NCI-H82 treated with DMSO at 0.1 percent for 48 hours (cell line): ENCODE measurements around the gene AKR1D1.
"Not testable (repeated sequence)": the region's sequence is repeated elsewhere in the genome, so short reads cannot be mapped to it uniquely, and the experiment has no call there.

ENCODE experiments used
- DNase-seq: peaks from one replicate; lab custom pipeline; 2025; ENCODE audit not compliant: unreplicated experiment; lab: John Stamatoyannopoulos, UW

AKR1D1 gene

GRCh38 chr7:138072726-138073125, 3.5 kb upstream of the AKR1D1 start:
- no peak for DNase-seq

- DNase-seq: no peak
These were observed 2.1 kb upstream of the AKR1D1 start for GRCh38 chr7:138074121-138074520.

GRCh38 chr7:138074540-138074939, 1.7 kb upstream of the AKR1D1 start:
- DNase-seq: no peak

GRCh38 chr7:138075350-138075749, 909 bp upstream of the AKR1D1 start:
- no peak for DNase-seq

- DNase-seq: not testable (repeated sequence)
These were observed 473 bp upstream of the AKR1D1 start for GRCh38 chr7:138075786-138076185.

GRCh38 chr7:138077809-138078208, 1.6 kb downstream of the AKR1D1 start:
- no peak for DNase-seq

DNA sequence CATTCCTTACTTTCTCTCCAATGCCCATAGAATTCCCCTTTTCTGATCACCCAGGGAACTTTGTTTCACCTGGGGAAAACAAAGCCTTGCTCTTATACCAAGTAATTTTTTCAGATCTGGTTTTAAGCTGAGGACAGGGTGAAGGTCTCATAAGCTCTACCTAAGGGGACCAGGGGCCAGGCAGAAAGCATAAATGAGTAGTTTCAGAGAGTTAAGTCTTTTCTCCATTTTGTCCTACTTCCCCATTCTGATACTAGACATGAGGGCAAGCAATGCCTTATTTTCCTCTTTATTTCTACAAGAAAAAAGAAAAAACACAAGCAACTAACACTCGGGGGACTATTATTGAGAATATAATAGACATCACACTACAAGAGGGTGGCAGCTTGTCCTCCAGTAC, 2.9 kb downstream of the AKR1D1 start:
- no peak for DNase-seq

DNA sequence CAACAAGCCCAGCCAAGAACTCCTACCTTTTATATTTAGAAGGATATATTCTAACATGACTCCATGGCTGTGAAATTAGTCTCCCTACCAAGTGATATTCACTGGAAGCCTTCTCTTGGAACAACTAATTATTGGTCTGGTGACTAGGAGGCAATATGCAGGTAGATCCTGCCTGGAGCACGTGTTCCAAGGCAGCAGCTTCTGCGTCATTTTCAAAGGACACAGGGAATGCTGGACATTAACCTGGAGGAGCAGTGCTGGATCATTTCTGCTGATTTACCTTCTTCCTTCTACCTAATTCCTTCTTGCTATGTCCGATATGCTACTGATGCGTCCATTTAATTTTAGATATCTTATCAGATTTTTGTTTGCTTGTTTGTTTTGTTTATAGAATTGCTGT, 5.6 kb downstream of the AKR1D1 start:
- DNase-seq: no peak

DNA sequence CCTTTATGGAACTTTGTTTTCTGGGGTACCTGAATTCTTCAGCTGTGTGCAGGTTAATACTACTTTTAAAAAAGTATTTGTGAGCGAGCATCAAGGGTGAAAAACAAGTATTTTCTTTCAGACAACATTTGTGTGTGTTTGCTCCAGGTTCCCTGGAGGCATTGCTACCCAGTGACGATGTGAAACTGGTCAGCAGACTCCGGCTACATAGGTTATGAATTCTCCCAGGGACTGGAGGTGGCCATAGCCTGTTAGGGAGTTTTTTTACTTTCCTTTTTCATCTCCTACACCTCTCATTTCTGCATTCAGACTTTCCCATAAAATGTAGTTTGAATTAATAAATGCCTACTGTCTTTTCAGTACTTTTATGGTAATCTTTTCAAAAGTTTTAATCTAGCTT, 7.6 kb downstream of the AKR1D1 start:
- DNase-seq: no peak

DNA sequence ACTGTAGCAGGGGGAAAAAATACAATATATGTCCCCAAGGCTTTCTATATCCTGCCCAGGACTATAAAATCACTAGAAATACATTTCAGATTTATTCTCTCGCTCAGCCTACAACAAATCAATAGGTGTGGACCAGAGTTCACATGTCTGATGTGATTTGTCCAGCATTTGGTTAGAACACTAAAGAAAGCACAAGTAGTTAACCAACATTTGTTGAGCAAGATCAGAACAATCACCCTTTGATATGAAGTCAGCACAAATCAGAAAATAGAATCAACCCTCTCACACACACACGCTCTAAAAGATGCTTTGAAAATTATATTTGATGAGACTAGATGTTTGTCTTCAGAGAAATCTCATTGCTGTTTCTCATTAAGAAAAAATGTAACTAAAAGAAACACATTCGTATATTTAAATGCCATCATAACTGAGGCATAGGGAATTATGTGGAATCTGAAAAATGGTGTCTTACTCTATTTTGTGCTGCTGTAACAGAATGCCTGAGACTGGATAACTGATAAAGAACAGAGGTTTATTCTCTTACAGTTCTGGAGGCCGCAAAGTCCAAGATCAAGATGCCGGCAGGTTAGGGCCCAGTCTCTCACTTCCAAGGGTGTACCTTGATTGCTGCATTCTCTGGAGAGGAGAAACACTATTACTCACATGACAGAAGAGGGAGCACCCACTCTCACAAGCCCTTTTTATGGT, 10.5 kb downstream of the AKR1D1 start:
- no peak for DNase-seq

DNA sequence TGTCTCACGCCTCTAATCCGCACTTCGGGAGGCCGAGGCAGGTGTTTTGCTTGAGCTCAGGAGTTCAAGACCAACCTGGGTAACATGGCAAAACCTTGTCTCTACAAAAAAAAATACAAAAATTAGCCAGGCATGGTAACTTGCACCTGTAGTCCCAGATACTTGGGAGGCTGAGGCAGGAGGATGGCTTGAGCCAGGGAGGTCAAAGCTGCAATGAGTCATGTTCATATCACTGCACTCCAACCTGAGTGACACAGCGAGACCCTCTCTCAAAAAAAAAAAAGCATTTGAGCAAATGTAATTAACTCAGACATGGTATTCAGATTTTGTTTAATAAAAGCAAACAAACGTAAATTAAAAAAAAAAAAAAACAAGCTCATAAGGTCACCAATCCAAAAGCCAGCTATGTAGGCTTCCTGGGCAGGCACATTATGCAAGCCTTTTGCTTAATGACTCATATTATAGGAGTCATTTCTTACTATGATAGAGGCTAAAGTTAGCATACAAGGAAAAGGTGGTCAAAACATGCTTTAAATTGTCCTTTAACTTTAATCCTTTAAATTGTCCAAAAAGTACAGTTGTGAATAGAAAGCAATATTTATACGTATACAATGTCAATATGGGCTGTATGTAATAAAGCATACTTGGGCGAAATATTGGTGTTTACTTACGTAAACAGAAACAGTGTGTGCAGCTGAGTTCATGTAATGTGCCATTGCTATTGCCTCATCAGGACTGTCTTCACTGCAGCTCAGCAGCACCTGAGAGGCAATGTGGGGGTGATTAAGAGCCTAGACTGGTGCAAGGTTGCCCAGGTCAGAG, 13.0 kb downstream of the AKR1D1 start:
- DNase-seq: no peak

GRCh38 chr7:138091032-138091431, 14.8 kb downstream of the AKR1D1 start:
- no peak for DNase-seq

- not testable (repeated sequence) for DNase-seq
These were observed 15.6 kb downstream of the AKR1D1 start for GRCh38 chr7:138091840-138092239.

DNA sequence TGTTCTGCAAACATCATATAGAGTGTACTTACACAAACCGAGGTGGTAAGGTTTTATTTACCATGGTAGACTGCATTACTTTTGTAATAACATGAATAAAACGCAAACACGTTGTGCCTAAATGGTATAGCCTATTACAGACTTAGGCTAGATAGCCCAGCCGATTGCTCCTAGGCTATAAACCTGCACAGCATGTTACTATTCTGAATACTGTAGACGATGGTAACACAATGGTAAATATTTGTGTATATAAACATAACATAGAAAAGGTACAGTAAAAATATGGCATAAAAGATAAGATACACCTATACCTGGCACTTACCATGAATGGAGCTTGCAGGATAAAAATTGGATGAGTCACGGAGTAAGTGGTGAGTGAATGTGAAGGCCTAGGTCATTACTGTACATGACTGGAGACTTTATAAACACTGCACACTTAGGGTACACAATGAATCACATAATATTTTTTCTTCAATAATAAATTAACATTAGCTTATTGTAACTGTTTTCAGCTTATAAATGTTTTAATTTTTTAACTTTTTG, 16.3 kb downstream of the AKR1D1 start:
- no peak for DNase-seq

- DNase-seq: no peak
These were observed 20.0 kb downstream of the AKR1D1 start for GRCh38 chr7:138095972-138096935.

GRCh38 chr7:138097064-138097741, 20.9 kb downstream of the AKR1D1 start:
- peak; percentile 3 for DNase-seq

DNA sequence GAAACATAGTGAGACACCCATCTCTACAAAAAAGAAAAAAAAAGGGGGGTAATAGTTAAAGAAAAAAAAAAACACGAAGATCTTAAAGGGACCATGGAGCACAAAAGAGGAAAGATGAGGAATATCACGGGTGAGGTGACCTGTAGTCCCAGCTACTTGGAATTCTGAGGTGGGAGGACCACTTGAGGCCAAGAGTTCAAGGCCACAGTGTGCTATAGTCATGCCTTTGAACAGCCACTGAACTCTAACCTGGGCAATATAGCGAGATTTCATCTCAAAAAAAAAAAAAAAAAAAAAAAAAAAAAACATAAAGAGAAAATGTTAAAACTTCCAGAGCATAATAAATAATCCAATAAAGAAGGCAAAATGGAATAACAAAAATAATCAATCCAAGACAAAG, 23.6 kb downstream of the AKR1D1 start:
- no peak for DNase-seq

- no peak for DNase-seq
These were observed 29.0 kb downstream of the AKR1D1 start for GRCh38 chr7:138105221-138105620.

DNA sequence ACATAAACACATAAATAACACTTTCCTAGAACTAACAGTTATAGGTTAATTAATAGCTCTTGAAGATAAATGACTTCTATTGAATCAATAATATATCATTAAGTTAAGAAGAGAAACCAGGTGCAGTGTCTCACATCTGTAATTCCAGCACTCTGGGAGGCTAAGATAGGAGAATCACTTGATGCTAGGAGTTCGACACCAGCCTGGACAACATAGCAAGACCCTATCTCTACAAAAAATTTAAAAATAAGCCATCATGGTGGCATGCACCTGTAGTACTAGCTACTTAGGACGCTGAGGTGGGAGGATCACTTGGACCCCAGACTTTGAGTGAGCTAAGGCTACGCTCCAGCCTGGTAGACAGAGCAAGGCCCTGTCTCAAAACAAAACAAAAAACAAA, 38.8 kb downstream of the AKR1D1 start:
- no peak for DNase-seq

DNA sequence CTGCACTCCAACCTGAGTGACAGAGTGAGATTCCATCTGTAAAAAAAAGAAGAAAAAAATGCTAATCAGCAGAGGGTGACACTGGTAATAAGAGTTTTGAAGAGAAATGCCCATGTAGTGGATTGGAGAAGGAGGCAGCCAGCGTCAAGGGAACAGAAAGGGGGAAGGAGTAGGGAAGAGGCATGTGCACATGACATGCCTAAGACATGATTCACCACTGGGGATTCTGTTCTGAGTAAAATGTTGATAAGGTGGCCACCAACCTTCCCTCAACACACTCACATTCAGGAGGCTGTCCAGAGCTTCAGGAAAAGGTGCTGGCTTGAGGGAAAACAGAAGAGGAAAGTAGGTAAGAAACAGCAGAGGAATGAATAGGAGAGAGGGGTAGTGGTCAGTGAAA, 39.9 kb downstream of the AKR1D1 start:
- no peak for DNase-seq

GRCh38 chr7:138116892-138117291, 40.6 kb downstream of the AKR1D1 start:
- no peak for DNase-seq
